ENCODE measurements around the gene PPP5C. TPM values are rescaled to one million over a fixed set of nuclear protein-coding genes. Genes with fewer than 3 reads are reported as not detected.
"Not testable (repeated sequence)": the region's sequence is repeated elsewhere in the genome, so short reads cannot be mapped to it uniquely, and the experiment has no call there.

The PPP5C gene
- total RNA-seq, 4 donors from 2014 or later, result 26.1 to 92.3 (median 62.5) TPM

- TF ChIP-seq, protein P1, sequence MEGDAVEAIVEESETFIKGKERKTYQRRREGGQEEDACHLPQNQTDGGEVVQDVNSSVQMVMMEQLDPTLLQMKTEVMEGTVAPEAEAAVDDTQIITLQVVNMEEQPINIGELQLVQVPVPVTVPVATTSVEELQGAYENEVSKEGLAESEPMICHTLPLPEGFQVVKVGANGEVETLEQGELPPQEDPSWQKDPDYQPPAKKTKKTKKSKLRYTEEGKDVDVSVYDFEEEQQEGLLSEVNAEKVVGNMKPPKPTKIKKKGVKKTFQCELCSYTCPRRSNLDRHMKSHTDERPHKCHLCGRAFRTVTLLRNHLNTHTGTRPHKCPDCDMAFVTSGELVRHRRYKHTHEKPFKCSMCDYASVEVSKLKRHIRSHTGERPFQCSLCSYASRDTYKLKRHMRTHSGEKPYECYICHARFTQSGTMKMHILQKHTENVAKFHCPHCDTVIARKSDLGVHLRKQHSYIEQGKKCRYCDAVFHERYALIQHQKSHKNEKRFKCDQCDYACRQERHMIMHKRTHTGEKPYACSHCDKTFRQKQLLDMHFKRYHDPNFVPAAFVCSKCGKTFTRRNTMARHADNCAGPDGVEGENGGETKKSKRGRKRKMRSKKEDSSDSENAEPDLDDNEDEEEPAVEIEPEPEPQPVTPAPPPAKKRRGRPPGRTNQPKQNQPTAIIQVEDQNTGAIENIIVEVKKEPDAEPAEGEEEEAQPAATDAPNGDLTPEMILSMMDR (IDR thresholded peaks at IDR 0.05), result no peak
- no peak for TF ChIP-seq POLR2A (IDR thresholded peaks at IDR 0.05)
- H3K9me3 ChIP-seq, result no peaks in the 10 kb centered on the region
- intact Hi-C loops (cut with DNase I; ENCODE audit: low total_unique reads), result no loop called here
- no peaks in the 10 kb centered on the region for H3K4me1 ChIP-seq
- DNase-seq, result no peak
- no peaks in the 10 kb centered on the region for H3K36me3 ChIP-seq
- H3K27ac ChIP-seq, result no peak overlapping the region
- H3K4me3 ChIP-seq, result no peak overlapping the region
- no peaks in the 10 kb centered on the region for H3K27me3 ChIP-seq
Measured at GRCh38 chr19:46309056-46309455, 37.8 kb upstream of the PPP5C start.

- intact Hi-C loops (cut with DNase I; ENCODE audit: low total_unique reads), result no loop called here
- H3K4me1 ChIP-seq, result no peaks in the 10 kb centered on the region
- H3K27ac ChIP-seq, result no peak overlapping the region
- DNase-seq, result no peak
- TF ChIP-seq POLR2A (IDR thresholded peaks at IDR 0.05), result no peak
- TF ChIP-seq, protein P1 (IDR thresholded peaks at IDR 0.05), result no peak
- H3K36me3 ChIP-seq, result no peaks in the 10 kb centered on the region
- no peak overlapping the region for H3K4me3 ChIP-seq
- H3K27me3 ChIP-seq, result no peaks in the 10 kb centered on the region
- H3K9me3 ChIP-seq, result no peaks in the 10 kb centered on the region
Measured at GRCh38 chr19:46311444-46311843, 35.4 kb upstream of the PPP5C start.

DNA sequence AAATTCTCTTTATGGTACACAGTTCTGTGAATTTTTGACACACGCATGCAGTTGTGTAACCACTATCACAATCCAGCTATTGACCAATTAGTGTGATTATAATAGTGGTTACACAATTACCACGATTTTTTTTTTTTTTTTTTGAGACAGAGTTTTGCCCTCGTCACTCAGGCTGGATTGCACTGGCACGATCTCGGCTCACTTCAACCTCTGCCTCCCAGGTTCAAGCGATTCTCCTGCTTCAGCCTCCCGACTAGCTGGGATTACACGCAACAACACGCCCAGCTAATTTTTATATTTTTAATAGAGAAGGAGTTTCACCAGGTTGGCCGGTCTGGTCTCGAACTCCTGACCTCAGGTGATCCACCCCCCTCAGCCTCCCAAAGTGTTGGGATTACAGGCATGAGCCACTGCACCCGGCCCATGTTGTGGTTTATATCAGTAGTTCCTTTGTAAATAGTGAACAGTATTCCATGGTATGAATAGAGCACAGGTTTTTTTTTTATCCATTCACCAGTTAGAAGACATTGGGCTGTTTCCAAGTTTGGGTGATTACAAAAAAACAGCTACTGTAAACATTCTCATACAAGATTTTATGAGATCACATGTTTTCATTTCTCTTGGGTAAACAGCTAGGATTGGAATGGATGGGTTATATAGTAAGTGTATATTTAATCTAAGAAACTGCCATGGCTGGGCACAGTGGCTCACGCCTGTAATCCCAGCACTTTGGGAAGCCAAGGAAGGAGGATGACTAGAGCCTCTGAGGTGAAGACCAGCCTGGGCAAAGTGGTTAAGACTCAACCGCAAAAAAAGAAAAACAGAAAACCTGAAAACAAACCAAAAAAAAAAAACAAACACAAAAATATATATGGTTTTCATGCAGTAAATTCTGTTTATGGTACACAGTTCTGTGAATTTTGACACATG is 33.1 kb upstream of the PPP5C start:
- not testable (repeated sequence) for DNase-seq, H3K36me3 ChIP-seq

GRCh38 chr19:46317339-46317738 is 29.5 kb upstream of the PPP5C start:
- intact Hi-C loops (cut with DNase I; ENCODE audit: low total_unique reads), result no loop called here
- Histone ChIP-seq H3K4me3 (no peak overlapping the region), H3K4me1 (no peaks in the 10 kb centered on the region), H3K27ac (no peak overlapping the region), H3K9me3 (no peaks in the 10 kb centered on the region), H3K36me3 (no peaks in the 10 kb centered on the region), H3K27me3 (no peaks in the 10 kb centered on the region)
- no peak for TF ChIP-seq POLR2A (IDR thresholded peaks at IDR 0.05)
- TF ChIP-seq, protein P1 (IDR thresholded peaks at IDR 0.05), result no peak
- DNase-seq, result no peak

More for the DNA sequence above, 33.1 kb upstream of the PPP5C start:
- H3K4me1 ChIP-seq; H3K9me3 ChIP-seq; H3K4me3 ChIP-seq; intact Hi-C loops (cut with DNase I; ENCODE audit: low total_unique reads); H3K27me3 ChIP-seq; H3K27ac ChIP-seq: not testable (repeated sequence)

DNA sequence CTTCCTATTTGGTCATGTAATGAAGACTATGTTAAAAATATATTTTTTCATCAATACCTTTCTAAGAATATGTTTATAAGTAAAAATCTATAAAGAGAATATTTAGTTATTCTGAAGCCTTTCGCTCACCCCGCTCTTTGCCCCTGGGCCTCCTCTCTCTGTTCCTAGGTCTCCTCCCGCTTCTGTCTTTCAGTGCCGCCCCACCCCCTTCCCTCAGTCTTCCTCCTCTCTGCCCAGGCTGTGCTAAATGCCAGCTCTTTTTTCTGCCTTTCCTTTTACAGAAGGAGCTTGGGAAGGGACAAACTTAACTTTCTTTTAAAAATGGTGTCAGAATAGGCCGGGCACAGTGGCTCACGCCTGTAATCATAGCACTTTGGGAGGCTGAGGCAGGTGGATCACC is 27.3 kb upstream of the PPP5C start:
- Histone ChIP-seq H3K4me1 (no peaks in the 10 kb centered on the region), H3K27ac (peak overlapping the region in 1 of 2 donors; percentile 37), H3K9me3 (no peaks in the 10 kb centered on the region), H3K27me3 (no peaks in the 10 kb centered on the region), H3K4me3 (no peak overlapping the region), H3K36me3 (no peaks in the 10 kb centered on the region)
- intact Hi-C loops (cut with DNase I; ENCODE audit: low total_unique reads), result no loop called here
- TF ChIP-seq, protein P1 (IDR thresholded peaks at IDR 0.05), result no peak
- no peak for DNase-seq

Measured in uterus (tissue), 4 donors.